HepG2 (cell line): ENCODE results near the gene ENO3.

Source experiments
- KAT8 ChIP-seq: IDR thresholded peaks from 2 replicates; pipeline ENCODE4 v1.6.1; 2016; ENCODE audit warnings: missing genetic modification reagents, missing compliant biosample characterization
- TCF7L2 ChIP-seq: IDR thresholded peaks from 2 replicates; pipeline ENCODE4 v1.6.1; 2011; ENCODE audit warnings: mild to moderate bottlenecking, low read depth, low read length, moderate library complexity
- ZNF17 ChIP-seq: sonication (generic); formaldehyde crosslinking; IDR thresholded peaks from 2 replicates; pipeline ENCODE4 v1.5.0; 2020; ENCODE audit warnings: mild to moderate bottlenecking, missing genetic modification reagents

GRCh38 chr17:4953451-4953961 lies 2.6 kb downstream of the ENO3 start:
- TF ChIP-seq KAT8 (CRISPR knock-in tag), result no peak
- TF ChIP-seq ZNF17 (CRISPR knock-in tag), result no peak
- no peak for TF ChIP-seq TCF7L2
